Measurements from ENCODE around the gene FAM117A.
A peak's percentile ranks its signal among the peaks of the same experiment; 100 is the strongest.

Gene FAM117A

DNA sequence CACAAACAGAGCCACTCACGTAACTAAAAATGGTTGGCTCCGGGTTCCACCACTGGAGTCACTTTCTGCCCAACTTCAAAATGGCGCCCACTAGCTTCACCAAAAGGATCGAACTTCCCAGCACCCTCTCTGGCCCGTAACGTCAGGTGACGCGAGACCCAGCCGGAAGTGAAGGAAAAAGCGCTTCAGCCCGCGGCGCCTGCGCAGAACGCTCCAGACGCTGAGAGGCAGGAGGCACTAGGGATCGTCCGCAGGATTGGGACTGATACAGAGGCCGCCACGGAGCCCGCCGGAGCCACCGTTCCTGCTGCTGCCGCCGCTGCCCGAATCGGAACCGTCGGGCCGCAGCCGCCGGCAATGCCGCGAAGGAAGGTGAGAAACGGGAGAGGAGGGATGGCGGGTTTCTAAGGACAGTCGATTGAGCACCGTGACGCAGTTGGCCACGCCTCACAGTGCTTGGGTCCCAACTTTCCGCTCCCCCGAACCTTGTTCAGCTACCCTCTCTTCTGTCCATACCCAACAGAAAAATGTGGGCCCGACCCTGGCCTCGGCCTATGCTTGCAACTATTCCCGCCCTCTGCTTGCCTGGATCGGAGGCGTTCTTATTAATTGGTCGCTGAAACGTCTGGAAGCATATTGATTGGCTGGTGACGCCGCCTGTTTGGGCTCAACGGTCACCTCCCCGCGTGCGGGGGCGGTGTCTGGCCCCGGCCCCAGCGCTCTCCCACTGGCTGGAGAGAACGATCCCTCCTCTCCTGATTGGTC is 24.7 kb upstream of the FAM117A start, which contains the start of gene KAT7:
KAT7 (plus strand) TSS at position 204 of the 765 bp plus-strand sequence; CDS start at position 358, 154 bp downstream.
- DNase-seq (ENCODE audit: low read depth), result peak; percentile 99
- H3K4me3 ChIP-seq (ENCODE audit: low read depth, low read length), result peak within 1 kb of the TSS; percentile 85
- TF ChIP-seq, protein P1, sequence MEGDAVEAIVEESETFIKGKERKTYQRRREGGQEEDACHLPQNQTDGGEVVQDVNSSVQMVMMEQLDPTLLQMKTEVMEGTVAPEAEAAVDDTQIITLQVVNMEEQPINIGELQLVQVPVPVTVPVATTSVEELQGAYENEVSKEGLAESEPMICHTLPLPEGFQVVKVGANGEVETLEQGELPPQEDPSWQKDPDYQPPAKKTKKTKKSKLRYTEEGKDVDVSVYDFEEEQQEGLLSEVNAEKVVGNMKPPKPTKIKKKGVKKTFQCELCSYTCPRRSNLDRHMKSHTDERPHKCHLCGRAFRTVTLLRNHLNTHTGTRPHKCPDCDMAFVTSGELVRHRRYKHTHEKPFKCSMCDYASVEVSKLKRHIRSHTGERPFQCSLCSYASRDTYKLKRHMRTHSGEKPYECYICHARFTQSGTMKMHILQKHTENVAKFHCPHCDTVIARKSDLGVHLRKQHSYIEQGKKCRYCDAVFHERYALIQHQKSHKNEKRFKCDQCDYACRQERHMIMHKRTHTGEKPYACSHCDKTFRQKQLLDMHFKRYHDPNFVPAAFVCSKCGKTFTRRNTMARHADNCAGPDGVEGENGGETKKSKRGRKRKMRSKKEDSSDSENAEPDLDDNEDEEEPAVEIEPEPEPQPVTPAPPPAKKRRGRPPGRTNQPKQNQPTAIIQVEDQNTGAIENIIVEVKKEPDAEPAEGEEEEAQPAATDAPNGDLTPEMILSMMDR (IDR thresholded peaks at IDR 0.05; ENCODE audit: control insufficient read depth, extremely low read depth, insufficient read depth), result no peak

DNA sequence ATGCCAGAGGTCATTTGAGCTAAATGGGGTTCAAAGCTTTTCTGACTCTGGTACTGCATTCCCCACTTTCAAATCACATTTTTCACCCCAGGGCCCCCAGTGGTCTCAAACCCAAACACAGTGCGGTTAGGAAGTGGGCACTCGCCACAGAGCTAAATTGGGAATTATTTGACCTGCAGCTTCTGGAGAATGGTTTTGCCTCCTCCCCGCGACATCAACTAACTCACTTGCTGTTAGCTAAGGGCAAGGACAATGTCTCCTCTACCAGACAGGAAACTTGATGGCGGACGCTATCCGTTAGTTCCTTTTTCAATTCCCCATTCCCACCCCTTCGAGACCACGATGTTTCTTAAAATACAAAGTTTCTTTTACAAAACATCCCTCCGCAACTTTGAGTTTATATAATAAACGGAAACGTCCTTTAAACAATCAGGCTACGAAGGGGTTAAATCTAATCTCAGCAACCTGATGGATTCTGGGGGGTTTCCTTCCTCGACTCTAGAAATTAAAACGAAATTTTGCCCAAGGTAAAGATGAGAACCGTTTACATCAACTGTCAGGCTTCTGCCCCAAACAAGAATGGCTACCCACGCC is 24.1 kb upstream of the FAM117A start:
- DNase-seq (ENCODE audit: low read depth), result no peak
- peak overlapping the region; percentile 85 for H3K4me3 ChIP-seq (ENCODE audit: low read depth, low read length)
- TF ChIP-seq, protein P1 (IDR thresholded peaks at IDR 0.05; ENCODE audit: control insufficient read depth, extremely low read depth, insufficient read depth), result no peak

DNA sequence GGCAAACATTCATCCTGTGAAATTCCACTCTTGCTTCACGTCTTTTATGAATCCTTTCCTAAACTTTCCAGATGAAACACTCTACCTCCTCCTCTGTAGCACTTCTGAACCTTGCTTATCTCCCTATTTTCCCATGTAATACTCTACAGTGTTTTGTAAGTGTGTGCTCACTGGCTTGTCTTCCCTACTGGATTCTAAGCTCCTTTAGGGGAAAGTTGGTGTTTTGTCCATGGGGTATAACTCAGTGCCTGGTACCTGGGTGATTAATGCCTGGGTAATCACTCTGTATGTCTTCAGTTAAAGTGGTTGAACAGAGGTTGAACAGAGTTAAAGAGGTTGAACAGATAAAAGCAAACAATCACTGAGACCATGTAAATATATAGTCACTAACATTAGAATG is 20.7 kb upstream of the FAM117A start:
- TF ChIP-seq, protein P1 (IDR thresholded peaks at IDR 0.05; ENCODE audit: control insufficient read depth, extremely low read depth, insufficient read depth), result no peak
- H3K4me3 ChIP-seq (ENCODE audit: low read depth, low read length), result no peak overlapping the region
- DNase-seq (ENCODE audit: low read depth), result no peak

DNA sequence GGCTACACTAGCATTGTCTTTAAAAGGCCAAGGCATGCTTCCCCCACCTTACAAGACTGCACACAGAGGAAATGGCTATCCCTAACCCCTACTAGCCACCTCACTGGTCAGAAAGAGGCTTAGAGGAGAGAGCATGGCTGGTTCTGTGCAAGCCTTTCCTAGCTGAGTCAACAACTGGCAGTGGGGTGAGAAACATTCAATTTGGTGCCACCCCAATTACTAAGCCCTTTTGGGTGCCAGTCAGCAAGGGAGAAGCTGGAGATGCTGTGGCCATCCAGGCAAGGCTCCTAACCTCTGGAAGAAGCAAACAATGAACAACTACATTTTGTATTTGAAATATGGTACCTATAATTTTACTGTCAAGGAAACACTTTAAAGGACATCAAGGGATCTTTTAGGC is 19.9 kb upstream of the FAM117A start:
- DNase-seq (ENCODE audit: low read depth), result no peak
- TF ChIP-seq, protein P1 (IDR thresholded peaks at IDR 0.05; ENCODE audit: control insufficient read depth, extremely low read depth, insufficient read depth), result no peak

DNA sequence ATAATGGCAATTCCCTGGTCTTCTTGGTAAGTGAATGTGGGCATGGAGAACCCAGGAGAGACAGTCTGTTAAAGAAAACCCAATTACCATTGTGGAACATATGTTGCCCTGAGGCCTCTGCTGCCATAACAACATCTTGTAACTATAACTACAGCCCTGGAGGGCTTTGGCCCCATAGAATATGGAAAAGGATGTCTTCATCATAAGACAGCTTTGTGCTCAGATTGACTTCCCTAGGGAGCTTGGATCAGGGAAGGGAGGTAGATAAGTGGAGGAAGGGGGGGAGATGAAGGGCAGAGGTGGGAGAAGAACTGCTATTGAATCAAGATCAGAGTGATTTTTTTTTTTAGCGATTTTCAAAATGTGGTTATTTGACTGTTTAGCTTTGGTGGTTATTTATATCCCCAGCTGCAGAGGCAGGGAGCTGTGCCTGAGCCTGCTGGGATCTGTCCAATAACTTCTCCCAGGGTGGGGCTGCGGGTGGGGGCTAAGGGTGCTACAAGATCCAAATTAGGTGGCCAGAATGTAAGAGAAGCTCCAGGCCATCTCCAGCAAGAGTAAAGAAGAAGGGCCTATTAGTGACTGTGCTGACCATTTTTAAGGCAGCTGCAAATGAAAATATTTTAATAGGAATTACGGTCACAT is 19.3 kb upstream of the FAM117A start:
- H3K4me3 ChIP-seq (ENCODE audit: low read depth, low read length), result no peak overlapping the region
- TF ChIP-seq, protein P1 (IDR thresholded peaks at IDR 0.05; ENCODE audit: control insufficient read depth, extremely low read depth, insufficient read depth), result no peak
- DNase-seq (ENCODE audit: low read depth), result no peak

More for the DNA sequence above, 19.9 kb upstream of the FAM117A start:
- no peak overlapping the region for H3K4me3 ChIP-seq (ENCODE audit: low read depth, low read length)

DNA sequence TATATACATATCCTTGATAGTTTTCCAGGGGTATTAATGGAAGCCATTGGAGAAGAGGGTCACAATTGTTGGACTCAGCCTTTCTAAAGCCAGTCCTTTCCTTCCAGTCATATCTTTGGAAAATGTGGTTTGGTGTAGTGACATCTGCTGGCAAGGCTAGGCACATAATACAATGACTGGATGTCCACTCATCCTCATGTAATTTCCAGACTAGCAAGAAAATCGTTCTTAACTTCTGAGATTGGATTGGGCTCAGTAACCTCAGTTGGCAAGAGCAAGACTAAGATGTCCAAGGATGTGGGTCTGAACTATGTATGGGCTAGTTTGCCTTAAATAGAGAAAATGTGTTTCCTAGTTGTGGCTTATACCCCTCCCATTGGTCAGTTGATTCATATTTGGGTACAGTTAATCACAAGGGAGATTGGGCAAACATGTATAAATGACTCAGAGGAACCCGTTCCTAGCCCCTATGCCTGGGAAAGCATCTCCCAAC is 15.9 kb upstream of the FAM117A start:
- H3K4me3 ChIP-seq (ENCODE audit: low read depth, low read length), result no peak overlapping the region
- DNase-seq (ENCODE audit: low read depth), result no peak
- TF ChIP-seq, protein P1 (IDR thresholded peaks at IDR 0.05; ENCODE audit: control insufficient read depth, extremely low read depth, insufficient read depth), result peak; percentile 80

Measured in LNCaP clone FGC (cell line).